HL-60/S4 treated with retinoic acid at 250 ng/mL for 4 days and 3 days (cell line): Measurements from ENCODE around the gene TTC16.

Source experiments
- in situ Hi-C: fragments of 300-500 bp; cut with MboI; formaldehyde crosslinking; loops from 2 replicates; pipeline ENCODE4 v1.7.0; 2022; ENCODE audit warnings: low sequenced_read_pairs

Gene TTC16, protein sequence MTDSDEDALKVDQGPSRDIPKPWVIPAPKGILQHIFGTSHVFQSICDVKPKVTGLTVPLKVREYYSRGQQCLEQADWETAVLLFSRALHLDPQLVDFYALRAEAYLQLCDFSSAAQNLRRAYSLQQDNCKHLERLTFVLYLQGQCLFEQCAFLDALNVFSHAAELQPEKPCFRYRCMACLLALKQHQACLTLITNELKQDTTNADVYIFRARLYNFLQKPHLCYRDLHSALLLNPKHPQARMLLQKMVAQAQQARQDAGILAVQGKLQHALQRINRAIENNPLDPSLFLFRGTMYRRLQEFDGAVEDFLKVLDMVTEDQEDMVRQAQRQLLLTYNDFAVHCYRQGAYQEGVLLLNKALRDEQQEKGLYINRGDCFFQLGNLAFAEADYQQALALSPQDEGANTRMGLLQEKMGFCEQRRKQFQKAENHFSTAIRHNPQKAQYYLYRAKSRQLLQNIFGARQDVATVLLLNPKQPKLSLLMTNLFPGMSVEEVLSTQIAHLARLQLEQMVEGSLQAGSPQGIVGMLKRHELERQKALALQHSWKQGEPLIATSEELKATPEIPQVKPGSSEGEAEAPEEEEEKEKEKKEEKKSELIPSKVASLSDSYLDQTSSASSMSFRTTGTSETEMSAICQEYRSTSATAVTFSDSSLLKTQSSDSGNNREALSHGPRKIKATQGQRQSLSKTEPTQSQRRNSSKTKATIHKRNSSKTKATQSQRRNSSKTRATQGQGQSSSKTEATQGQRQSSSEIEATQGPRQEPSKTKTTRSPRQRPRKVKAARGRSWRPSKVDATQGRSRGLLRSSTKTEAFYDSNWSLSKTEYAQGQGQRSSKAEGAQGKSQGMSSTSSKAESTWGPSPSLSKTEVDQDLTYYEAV

DNA sequence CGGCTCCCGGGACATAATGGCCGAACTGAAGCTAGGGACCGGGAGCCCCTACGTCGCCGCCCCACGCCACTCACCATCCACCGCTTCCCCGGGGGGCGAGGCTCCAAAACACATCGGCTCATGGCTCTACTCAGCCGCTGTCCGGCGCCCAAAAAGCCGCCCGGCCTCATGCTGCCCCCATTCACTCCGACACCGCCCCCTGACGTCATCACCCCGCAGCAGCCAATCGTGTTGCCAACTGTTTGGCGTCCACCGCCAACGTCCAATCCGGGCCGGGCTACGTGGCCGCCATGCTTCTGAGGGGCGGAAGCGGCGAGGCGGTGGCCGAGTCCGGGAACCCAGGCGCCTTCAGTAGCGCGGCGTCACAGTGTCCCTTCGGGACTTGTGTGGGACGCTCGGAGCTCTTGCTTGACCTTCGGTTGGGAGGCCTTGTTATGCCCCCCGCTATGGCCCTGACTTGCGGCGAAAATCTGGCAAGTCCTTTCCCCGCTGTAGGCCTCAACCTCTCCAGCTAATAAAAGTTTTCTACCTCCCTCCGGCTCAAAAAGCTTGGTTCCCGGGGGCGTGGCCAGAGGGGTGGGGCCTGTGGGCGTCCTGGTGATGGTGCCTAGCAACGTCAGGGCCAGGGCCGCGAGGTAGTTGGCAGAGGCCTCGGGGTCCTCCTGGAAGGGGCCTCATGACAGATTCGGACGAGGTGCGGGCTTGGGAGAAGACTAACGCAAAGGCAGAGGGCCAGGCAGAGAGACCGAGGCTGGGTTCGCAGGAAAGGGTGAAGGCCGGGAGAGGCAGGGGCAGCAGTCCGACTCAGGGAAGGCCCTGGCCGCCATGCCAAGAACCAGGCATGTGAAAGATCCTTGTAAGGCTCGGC, at the start of gene TTC16, which contains the start of gene PTRH1:
TTC16 (plus strand) TSS at position 610 of the 868 bp plus-strand sequence; CDS start at position 677, 67 bp downstream.
PTRH1 (minus strand) TSS at position 194 of the 868 bp plus-strand sequence; CDS start at position 170, 24 bp downstream.
- in situ Hi-C loops: no loop called here

DNA sequence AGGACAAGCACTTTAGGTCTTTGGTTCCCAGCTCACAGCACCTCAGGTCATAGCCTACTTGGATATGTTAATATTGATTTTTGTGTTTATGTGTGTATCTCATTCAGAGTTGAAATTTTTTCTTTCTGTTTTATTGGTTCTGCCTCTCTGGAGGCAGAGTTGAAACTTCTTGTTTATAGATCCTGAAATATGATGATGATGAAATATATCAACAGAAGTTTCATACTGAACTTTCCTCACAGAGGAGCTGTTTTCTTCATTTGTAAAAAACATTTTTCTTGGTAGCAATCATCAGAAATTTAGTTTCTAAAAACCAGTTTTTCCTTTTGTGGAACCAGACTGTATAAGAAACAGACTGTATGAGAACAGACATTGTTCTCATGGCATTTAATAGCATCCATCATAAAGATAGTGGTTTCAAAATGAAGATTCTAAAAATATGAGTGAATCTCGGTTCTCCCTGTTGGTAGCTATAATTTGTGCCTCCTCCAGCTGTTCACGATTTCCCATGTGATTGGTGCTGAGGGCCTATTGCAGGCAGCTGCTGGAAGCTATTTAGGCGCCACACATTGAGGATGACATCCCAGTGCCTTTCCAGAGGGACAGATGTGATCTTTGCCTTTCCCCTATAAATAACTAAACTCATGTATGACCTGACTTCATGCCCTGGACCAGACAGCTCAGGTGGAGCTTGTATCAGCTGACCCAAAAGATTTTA, 48.6 kb upstream of the TTC16 start:
- in situ Hi-C loops: no loop called here

DNA sequence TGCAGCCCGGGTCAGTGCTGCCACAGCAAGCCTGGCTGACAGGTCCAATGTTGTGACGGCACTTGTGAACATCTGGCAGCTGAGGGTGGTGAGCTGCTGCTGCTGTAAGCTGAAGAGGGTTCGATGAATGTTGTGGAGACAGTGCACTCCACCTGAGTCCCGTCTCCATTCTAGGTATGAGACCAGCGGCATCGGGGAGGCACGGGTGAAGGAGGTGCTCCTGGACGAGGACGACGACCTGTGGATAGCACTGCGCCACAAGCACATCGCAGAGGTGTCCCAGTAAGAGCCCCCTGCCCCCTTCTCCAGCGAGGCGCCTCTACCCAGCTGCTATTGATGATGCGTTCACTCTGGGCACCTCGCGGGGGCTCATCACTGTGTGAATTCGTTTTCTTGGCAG, 48.0 kb upstream of the TTC16 start:
- in situ Hi-C loops: no loop called here

DNA sequence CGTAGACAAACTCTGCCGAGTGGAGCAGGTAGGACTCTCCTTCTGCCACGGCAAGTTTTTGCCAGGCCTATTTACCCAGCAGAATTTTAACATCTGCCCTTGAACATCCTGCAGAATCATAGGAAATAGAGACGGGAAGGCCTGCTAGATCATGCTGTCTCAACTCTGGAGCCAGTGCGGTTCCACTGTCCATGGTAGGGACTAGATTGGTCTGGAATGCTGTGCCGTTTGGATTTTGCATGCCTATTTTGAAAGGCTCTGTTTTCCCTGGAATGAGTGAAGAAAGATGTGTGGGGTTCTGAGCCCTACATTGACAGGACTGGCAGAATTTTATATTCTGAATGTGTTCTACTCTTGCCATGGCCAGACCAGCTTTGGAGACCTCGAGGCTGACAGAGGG, 42.6 kb upstream of the TTC16 start:
- in situ Hi-C loops: no loop called here

DNA sequence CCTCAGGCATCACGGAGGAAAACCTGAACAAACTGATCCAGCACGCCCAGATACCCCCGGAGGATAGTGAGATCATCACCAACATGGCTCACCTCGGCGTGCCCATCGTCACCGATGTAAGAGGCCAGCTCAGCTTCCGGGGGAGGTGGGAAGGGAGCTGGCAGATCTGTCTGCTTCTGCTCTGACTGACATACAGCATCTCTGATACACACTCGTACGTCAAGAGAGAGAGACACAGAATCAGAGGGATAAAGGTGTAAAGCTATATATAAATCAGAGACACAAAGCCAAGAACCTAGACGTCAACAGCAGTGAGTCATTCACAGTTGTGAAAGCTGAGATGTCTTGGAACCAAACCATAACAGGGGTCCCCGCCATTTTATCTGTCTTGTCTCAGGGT, 39.2 kb upstream of the TTC16 start:
- in situ Hi-C loops: no loop called here

DNA sequence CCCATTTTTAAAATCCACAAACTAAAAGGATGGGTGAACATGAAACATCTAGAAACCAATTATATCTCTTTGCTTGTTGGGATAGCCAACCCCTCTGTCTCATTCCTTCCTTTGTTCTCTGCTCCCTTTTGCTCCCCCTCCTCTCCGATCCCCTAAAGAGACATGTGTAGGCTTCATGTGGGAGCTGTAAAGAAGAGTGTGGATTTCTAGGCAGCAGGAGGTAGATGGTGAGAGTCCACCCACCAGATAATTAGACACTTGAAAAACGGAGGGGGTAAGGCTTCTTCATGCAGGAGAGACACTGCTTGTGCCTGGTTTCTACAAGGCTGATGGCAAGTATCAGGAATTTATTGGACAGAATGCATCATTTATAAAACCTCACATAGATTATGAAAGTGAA, 36.4 kb upstream of the TTC16 start:
- in situ Hi-C loops: no loop called here

DNA sequence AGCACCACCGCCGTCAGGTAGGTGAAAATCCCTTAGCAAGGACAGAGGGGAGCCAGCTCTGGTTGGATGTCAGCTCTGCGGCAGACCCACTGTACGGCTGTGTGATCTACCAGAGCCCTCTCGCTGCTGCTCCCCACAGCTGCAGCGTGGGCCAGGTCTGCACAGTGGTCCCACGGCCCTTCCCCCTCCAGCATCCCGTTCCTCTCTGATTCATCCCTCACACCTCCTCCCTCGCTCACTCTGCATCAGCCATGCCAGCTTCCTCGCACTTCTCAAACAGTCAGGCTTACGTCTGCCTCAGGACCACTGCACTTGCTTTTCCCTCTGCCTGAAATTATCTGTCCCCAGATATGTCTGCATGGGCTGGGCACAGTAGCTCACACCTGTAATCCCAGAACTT, 35.7 kb upstream of the TTC16 start:
- in situ Hi-C loops: no loop called here

DNA sequence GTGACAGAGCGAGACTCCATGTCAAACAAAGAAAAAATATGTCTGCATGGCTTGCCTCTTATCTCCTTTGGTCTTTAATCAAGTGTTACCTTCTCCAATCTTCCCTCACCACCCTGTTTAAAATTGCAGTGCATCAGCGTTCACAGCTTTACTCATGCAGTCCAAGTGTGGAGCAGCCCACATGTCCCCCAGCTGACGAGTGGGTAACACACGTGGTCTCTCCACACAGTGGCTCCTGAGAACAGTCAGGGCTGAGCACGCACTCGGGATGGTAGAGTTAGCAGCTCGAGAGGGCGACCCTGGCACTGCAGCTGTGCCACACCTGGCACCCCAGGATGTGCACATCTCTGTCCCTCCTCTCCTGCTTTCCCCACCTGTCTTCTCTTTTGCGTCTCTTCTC, 35.0 kb upstream of the TTC16 start:
- in situ Hi-C loops: no loop called here

DNA sequence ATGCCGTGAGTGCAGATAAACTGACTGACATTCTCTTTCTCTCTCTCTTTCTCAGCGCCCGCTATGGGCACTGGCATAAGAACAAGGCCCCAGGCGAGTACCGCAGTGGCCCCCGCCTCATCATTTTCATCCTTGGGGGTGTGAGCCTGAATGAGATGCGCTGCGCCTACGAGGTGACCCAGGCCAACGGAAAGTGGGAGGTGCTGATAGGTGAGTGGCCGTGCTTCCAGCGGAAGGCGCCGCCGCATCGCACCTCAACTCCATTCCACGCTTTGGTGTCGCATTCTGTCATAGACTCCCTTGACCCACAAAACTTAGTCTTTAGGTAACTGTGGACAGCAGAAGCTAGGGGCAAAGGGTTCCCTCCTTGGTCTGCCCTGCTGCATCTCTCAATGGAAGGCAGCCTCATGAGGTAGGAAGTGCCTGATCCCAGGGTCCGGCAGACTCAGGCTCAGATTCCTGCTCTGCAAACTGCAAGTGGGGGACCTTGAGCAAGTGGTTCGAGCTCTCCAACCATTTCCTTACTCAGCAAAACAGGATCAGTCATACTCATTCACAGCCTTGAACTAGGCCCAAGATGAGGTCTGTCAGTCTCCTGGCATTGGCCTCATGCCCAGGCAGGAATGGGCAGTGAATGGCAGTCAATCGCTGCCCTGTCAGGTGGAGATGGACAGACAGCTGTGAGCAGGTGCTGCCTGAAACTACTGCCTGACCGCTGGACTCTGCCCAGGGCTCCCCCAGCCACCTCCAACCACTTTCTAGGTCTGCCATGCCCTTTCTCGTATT, 33.3 kb upstream of the TTC16 start:
- in situ Hi-C loops: no loop called here

DNA sequence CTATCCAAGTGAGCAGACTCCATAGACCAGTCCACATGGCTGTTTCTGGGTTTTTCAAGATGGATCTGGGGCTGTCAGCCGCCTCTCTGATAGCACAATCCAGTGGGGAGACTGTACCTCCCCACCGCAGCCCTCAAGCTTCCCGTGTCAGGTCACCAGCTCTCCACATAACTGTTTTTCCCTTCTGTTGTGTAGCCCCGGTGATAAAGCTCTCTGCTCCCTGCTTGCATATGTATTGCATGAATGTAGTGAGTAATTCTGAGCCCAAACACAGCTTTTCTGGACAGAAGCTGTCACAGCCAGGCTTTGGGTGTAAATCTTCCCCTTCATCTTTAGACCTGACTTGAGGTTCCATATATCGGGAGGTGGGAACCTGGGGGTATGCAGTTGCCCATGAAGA, 32.2 kb upstream of the TTC16 start:
- in situ Hi-C loops: no loop called here

DNA sequence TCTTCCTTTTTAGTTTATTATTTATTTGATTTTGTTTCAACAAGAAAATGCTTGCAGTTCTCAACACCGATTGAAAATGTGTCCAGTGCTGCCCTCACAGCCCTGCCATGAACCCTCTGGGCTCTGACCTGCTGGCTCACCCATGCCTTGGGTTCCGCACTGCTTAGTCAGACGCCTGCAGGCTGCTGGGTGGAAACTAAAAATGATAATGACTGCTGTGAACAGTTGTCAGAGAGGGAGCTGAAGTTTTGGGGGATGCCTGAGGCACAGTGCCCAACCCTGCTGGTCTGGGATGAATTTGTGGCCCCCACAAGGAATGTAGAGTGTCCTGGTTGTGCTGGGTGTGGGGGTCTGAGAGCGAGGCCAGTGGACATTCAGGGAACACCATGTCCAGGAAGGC, 31.3 kb upstream of the TTC16 start:
- in situ Hi-C loops: no loop called here

DNA sequence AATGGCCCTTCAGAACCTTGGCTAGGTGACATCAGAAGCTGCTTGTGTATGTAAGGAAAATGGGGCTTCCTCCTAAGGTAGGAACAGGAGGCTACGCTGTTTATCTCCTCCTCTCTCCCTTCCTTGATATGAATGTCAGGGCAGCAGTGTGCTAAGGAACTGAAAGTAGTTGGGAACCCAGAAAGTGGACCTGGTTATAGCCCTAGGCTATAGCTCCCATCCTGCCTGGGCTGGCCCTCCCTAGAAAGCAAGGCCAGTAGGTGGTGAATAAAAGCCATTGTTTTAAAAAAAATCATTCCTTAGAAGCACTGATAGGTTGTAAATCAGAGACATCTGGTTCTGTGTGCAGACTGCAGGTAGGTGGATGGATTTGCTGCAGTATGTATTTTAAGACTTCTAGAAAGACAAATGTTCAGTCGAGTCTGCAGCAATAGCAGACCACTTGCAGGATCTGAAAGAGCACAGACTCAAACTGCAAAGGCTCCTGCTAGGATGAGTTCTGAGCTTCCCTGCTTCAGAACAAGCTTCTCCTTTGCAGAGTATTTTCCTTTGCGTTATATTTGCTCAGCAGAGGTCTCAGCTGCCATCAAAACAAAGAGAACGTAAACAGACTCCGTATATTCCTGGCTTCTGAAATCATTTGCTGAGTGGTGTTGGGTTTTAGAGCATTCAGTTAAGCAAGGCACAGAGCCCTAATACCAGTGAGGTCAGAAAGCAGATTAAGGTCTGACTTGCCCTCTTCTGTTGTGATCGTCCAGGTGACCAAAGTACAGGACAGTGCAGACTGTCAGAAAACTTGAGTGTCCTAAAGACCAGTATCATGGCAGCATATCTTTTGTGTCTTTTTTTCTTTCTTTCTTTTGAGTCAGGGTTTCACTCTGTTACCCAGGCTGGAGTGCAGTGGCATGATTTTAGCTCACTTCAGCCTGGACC, 29.2 kb upstream of the TTC16 start:
- in situ Hi-C loops: no loop called here

DNA sequence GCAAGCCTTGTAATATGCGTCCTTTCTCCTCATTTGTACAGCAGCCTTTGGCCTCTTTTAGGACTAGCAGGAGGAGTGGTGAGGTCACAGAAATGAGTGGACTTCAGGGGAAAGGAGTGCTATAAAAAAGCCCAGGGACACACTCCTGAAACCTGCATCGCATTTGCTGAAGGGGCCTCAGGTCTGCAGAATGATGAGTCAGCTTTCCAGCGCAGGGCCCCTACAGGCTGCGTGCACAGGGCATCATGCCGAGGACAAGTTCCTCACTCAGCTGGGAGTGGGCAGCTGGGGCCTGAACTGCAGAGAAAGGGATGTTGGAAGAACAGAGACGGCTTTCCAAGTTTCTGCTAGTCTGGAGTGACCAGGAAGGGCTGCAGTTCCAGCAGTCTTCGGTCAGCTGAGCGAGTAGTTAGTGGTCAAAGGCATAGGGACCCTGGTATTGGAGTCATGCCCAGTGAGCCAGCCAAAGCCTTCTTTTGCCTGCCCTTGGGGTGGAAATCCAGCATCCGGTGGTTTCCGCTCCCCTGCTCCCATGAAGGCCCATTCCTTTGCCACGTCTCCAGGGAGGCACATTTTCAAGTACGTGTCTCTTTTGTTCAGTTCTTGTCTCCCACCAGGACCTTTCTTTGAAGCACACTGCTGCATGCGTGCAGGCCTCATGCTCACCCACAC, 26.4 kb upstream of the TTC16 start:
- in situ Hi-C loops: no loop called here

DNA sequence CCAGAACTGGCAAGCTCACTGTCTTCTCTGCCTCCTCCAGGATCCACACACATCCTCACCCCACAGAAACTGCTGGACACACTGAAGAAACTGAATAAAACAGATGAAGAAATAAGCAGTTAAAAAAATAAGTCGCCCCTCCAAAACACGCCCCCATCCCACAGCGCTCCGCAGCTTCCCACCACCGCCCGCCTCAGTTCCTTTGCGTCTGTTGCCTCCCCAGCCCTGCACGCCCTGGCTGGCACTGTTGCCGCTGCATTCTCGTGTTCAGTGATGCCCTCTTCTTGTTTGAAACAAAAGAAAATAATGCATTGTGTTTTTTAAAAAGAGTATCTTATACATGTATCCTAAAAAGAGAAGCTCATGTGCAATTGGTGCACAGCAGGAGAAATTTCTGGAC, 25.1 kb upstream of the TTC16 start:
- in situ Hi-C loops: no loop called here

DNA sequence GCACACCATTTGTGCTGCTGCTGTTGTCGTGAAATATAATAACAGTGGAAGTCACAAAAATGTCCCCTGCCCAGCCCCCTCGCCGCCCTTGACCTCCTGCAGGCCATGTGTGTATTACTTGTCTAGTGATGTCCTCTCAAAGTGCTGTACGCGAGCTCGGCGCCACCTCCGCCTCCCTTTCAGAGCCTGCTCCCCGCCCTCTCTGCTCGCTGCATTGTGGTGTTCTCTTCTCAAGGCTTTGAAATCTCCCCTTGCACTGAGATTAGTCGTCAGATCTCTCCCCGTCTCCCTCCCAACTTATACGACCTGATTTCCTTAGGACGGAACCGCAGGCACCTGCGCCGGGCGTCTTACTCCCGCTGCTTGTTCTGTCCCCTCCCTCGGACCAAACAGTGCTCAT, 23.8 kb upstream of the TTC16 start:
- in situ Hi-C loops: no loop called here

DNA sequence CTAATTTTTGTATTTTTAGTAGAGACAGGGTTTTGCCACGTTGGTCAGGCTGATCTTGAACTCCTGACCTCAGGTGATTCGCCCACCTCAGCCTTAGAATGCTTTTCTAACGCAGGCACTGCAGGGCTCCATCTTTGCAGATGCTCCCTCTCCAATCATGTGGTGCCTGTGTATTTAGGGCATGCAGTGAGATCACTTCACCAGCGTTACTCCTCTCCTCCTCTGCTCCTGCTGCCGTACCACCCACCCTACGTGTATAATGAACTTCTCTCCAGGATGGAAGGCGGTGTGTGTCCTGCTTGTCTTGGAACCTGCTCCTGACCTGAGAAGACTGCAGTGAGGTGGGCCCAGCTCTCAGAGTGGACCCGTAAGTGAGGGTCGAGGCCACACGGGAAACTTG, 22.7 kb upstream of the TTC16 start:
- in situ Hi-C loops: no loop called here

DNA sequence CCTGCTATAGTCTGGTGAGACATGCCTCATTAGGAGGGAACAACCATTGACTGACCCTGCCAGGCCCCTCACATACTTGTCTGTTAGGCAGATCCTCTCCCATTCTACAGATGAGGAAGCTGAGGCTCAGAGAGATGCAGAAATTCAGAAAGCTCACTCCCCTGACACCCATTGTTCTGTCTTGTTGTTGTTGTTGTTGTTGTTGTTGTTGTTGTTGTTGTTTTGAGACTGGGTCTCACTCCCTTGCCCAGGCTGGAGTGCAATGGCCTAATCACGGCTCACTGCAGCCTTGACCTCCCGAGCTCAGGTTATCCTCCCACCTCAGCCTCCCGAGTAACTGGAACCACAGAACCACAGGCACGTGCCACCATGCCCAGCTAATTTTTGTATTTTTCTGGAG, 22.2 kb upstream of the TTC16 start:
- in situ Hi-C loops: no loop called here
